HS-5 (cell line): ENCODE measurements around the gene PAPPA2.
"Not testable (repeated sequence)": the region's sequence is repeated elsewhere in the genome, so short reads cannot be mapped to it uniquely, and the experiment has no call there.

ENCODE experiments used
- DNase-seq: peaks from one replicate; pipeline ENCODE4 v3.0.0-alpha.2; 2012; ENCODE audit warnings: low read depth

PAPPA2 gene

DNA sequence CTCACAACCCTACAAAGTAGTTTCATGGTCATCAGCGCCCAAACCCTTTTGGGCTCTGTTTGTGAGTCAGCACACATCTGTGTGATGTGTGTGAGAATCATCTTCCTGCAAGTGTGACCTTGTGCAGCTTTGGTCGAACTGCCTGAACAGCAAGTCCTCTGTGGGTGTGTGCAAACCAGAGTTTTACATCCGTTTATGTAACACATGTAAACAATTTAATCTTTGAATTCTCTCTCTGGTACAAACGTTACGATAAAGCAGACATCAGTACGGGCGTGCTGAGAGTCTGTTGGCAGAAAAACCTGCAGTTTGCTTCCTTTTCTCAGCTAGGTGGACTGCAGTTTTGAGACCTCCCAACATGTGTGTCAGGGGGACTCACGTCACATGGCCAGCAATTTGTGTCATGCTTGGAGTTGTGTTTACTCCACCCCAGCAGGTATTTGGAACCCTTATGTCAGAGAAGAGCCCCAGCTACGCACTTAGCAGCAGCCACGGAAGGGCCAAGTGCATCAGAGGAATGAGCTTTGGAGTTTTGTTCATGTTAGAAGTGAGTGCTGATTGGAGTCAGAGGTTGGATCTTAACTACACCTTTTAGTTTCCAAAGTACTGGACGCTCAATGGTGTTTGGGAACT is 230.8 kb downstream of the PAPPA2 start:
- DNase-seq = no peak

- DNase-seq = no peak
Measured at GRCh38 chr1:176694713-176695112, 231.7 kb downstream of the PAPPA2 start.

- no peak for DNase-seq
Measured at GRCh38 chr1:176696109-176696508, 233.1 kb downstream of the PAPPA2 start.

GRCh38 chr1:176696689-176697088 is 233.7 kb downstream of the PAPPA2 start:
- no peak for DNase-seq

- DNase-seq = no peak
Measured at GRCh38 chr1:176699821-176700220, 236.8 kb downstream of the PAPPA2 start.

DNA sequence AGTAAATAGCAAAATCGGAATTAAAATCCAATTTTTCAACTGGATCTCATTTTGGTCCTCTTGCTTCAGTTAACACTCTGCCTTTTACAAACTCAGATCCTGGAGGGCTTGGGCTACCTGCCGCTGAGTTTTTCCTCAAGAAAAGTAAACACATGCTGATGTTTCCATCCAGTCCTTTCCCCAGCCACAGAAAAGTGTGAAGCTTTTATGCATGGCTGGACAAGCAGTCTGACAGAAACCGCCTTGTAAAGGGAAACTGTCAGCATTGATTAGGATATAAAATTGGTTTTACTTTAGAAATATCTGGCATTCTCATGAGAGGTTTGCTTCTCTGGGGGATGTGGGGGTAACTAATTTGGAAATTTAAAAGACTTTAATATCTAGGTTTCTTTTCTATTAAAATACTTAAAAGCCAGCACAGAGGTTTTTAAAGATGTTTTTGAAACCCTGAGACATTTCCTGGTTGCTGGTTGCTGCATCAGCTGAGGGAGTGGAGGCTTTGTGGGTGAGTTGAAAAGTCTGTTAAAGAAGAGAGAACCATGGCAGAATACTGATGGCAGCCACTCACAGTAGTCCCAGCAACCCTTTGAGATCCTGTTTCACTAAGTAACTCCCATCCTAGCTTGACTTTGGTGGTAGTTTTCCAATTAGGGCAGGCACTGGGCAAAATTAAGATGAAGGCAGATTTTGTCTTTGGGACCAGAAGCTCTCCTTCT is 238.3 kb downstream of the PAPPA2 start:
- DNase-seq = no peak

DNA sequence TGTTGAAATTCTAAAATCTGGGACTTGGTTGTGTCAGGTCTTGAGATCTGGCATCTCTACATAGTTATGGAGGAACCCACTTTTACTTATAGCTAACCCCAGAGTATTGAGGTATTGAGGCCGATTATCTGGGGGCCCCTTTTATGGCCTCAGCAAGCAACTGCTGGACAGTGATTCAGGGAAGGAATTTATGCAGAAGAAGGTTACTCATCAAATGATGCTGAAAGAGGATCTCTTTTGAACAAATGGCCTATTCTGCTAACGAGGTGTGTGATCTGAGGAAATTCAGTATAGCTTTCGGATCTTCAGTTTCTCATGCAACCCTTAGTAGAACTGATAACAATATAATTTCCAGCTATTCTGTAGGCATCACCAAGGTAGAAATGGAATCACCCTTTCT is 239.9 kb downstream of the PAPPA2 start:
- DNase-seq = no peak

GRCh38 chr1:176705585-176705984 is 242.6 kb downstream of the PAPPA2 start:
- no peak for DNase-seq

GRCh38 chr1:176717066-176717750 is 254.2 kb downstream of the PAPPA2 start:
- DNase-seq = no peak

- no peak for DNase-seq
Measured at GRCh38 chr1:176719447-176719846, 256.5 kb downstream of the PAPPA2 start.

- no peak for DNase-seq
Measured at GRCh38 chr1:176720838-176721237, 257.9 kb downstream of the PAPPA2 start.

- no peak for DNase-seq
Measured at GRCh38 chr1:176733661-176734060, 270.7 kb downstream of the PAPPA2 start.

- DNase-seq = no peak
Measured at GRCh38 chr1:176735201-176735600, 272.2 kb downstream of the PAPPA2 start.

DNA sequence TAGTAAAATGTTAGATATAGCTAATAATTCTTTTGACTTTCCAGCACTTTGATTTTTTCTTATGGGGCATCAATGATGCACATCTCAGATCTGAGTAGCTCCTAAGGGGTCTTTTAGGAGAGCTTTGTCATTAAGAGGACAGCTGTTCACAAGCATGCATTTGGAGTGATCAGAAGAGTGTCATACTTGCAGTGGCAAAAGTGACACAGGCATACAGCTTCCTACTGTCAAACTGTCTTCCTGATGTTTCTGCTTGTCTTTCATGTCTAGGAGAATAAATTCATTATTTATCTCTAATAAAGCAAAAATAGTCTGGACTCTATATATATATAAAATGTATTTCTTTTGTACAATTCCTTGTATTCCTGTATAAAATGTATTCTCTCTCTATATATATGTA is 273.0 kb downstream of the PAPPA2 start:
- DNase-seq = no peak

DNA sequence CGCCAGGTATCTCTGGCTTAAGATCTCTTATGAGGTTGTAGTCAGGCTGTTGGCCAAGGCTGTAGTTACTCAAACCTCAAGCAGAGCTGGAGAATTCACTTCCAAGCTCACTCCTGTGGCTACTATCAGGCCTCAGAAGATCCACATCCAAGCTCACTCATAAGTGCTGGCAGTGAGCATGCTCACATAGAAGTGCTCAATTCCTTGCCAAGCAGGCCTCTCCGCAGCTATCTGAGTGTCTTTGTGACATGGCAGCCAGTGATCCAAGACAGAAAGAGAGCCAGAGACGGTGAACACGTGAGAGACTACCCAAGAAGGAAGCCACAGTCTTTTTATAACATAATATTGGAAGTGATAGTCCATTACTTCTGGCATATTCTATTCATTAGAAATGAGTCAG is 278.2 kb downstream of the PAPPA2 start:
- DNase-seq = no peak

GRCh38 chr1:176742322-176742721 is 279.3 kb downstream of the PAPPA2 start:
- no peak for DNase-seq

GRCh38 chr1:176744142-176744541 is 281.2 kb downstream of the PAPPA2 start:
- DNase-seq = no peak

- no peak for DNase-seq
Measured at GRCh38 chr1:176745945-176746344, 283.0 kb downstream of the PAPPA2 start.

- DNase-seq = no peak
Measured at GRCh38 chr1:176752505-176752904, 289.5 kb downstream of the PAPPA2 start.

- DNase-seq = no peak
Measured at GRCh38 chr1:176754676-176755075, 291.7 kb downstream of the PAPPA2 start.

DNA sequence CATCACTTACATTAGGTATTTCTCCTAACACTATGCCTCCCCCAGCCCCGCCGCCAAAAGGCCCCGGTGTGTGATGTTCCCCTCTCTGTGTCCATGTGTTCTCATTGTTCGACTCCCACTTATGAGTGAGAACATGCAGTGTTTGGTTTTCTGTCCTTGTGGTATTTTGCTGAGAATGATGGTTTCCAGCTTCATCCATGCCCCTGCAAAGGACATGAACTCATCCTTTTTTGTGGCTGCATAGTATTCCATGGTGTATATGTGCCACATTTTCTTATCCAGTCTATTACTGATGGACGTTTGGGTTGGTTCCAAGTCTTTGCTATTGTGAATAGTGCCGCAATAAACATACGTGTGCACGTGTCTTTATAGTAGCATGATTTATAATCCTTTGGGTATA is 293.8 kb downstream of the PAPPA2 start:
- DNase-seq = not testable (repeated sequence)

- DNase-seq = no peak
Measured at GRCh38 chr1:176765608-176766007, 302.6 kb downstream of the PAPPA2 start.

- DNase-seq = no peak
Measured at GRCh38 chr1:176766779-176767178, 303.8 kb downstream of the PAPPA2 start.
